Measurements from ENCODE around the gene TMEM92.

Gene TMEM92

DNA sequence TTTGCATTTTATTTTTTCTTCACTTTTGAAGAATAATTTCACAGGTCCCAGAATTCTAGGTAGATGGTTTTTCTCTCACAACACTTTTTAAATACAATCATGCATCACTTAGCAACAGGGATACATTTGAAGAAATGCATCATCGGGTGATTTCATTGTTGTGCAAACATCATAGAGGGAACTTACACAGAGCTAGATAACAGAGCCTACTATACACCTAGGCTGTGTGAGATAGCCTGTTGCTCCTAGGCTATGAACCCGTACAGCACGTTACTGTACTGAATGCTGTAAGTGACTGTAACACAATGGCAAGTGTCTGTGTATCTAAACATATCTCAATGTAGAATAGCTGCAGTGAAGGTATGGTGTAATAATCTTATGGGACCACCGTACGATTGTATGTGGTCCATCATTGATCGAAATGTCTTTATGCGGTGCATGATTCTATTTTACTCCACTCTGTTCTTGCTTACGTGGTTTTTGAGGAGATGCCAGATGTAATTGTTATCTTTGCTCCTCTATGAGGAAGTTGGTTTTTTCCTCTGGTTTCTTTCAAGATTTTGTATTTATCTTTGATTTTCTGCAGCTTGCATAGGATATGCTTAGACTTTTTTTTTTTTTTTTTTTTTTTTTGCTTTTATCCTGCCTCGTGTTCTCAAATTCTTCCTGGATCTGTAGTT is 35.5 kb upstream of the TMEM92 start:
- no peak overlapping the region for H3K27ac ChIP-seq (replicated peaks)
- DNase-seq (ENCODE audit: low read depth in 1 of 2, low spot score in 1 of 2): no peak
- TF ChIP-seq POLR2AphosphoS5 (IDR thresholded peaks at IDR 0.05; ENCODE audit: low read depth) (no peak), GABPA (IDR thresholded peaks at IDR 0.05; ENCODE audit: low read depth) (no peak), CTCF (IDR thresholded peaks at IDR 0.05; ENCODE audit: insufficient read depth, low read length) (no peak), REST (IDR thresholded peaks at IDR 0.05; ENCODE audit: insufficient replicate concordance, low read depth) (no peak), SPI1 (IDR thresholded peaks at IDR 0.05; ENCODE audit: borderline replicate concordance, low read depth) (no peak)
- no peak overlapping the region for H3K4me3 ChIP-seq (replicated peaks; ENCODE audit: insufficient read depth, low read length)
- peaks cover 3% of the 10 kb centered on the region for H3K27me3 ChIP-seq (ENCODE audit: insufficient read depth, poor library complexity, severe bottlenecking)

DNA sequence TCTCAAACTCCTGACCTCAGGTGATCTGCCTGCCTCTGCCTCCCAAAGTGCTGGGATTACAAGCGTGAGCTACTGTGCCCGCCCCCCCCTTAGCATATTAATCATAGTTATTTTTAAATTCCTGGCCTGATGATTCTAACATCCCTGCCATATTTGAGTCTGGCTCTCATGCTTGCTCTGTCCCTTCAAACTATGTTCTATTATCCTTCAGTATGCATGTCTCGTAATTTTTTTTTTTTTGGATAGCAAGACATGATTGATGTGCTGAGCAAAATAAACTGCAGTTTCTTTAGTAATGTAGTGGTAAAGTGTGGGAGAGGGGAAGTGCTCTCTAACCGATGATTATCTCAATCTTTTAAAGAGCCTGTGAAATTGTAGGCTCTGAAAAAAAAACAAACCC is 34.3 kb upstream of the TMEM92 start:
- Histone ChIP-seq H3K4me3 (replicated peaks; ENCODE audit: insufficient read depth, low read length) (no peak overlapping the region), H3K27me3 (ENCODE audit: insufficient read depth, poor library complexity, severe bottlenecking) (peaks cover 3% of the 10 kb centered on the region), H3K27ac (replicated peaks) (no peak overlapping the region)
- DNase-seq (ENCODE audit: low read depth in 1 of 2, low spot score in 1 of 2): no peak
- TF ChIP-seq GABPA (IDR thresholded peaks at IDR 0.05; ENCODE audit: low read depth): no peak
- no peak for TF ChIP-seq REST (IDR thresholded peaks at IDR 0.05; ENCODE audit: insufficient replicate concordance, low read depth)
- TF ChIP-seq CTCF (IDR thresholded peaks at IDR 0.05; ENCODE audit: insufficient read depth, low read length): no peak
- TF ChIP-seq POLR2AphosphoS5 (IDR thresholded peaks at IDR 0.05; ENCODE audit: low read depth): no peak
- TF ChIP-seq SPI1 (IDR thresholded peaks at IDR 0.05; ENCODE audit: borderline replicate concordance, low read depth): no peak

DNA sequence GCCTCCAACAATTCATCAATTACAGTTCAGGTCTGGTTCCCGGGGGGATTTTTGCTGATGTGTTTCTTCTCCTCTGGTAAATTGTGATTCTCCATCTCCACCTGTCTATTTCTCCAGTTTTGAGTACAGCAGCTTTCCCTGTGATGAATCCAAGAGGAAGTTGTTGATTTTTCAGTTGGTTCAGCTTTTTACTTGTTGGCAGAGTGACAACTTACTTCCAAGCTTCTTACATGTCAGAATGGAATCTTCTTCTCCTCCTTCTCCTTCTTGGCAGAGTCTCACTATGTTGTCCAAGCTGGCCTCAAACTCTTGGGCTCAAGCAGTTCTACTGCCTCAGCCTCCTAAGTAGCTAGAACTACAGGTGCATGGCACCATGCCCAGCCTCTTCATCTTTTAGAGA is 33.4 kb upstream of the TMEM92 start:
- no peak for TF ChIP-seq GABPA (IDR thresholded peaks at IDR 0.05; ENCODE audit: low read depth)
- TF ChIP-seq REST (IDR thresholded peaks at IDR 0.05; ENCODE audit: insufficient replicate concordance, low read depth): no peak
- no peak for TF ChIP-seq POLR2AphosphoS5 (IDR thresholded peaks at IDR 0.05; ENCODE audit: low read depth)
- no peak for TF ChIP-seq SPI1 (IDR thresholded peaks at IDR 0.05; ENCODE audit: borderline replicate concordance, low read depth)
- TF ChIP-seq CTCF (IDR thresholded peaks at IDR 0.05; ENCODE audit: insufficient read depth, low read length): no peak
- DNase-seq (ENCODE audit: low read depth in 1 of 2, low spot score in 1 of 2): no peak
- H3K4me3 ChIP-seq (replicated peaks; ENCODE audit: insufficient read depth, low read length): no peak overlapping the region

More for the DNA sequence above, 33.4 kb upstream of the TMEM92 start:
- H3K27ac ChIP-seq (replicated peaks): no peak overlapping the region
- H3K27me3 ChIP-seq (ENCODE audit: insufficient read depth, poor library complexity, severe bottlenecking): peaks cover 3% of the 10 kb centered on the region
